Skeletal muscle satellite cell (primary cell): Measurements from ENCODE around the gene IQCN.

Experiments
- H3K27me3 ChIP-seq: 2 replicates; pipeline ENCODE4 v1.7.0; 2013; ENCODE audit warnings: low read length; ENCODE audit not compliant: control insufficient read depth, insufficient read depth
- H3K36me3 ChIP-seq: 2 replicates; pipeline ENCODE4 v1.7.0; 2013; ENCODE audit warnings: mild to moderate bottlenecking, control low read depth, low read length; ENCODE audit not compliant: insufficient read depth
- H3K4me1 ChIP-seq: 2 replicates; pipeline ENCODE4 v1.7.0; 2013; ENCODE audit warnings: low read length; ENCODE audit not compliant: control insufficient read depth, insufficient read depth
- H3K4me2 ChIP-seq: 2 replicates; pipeline ENCODE4 v1.7.0; 2013; ENCODE audit warnings: mild to moderate bottlenecking, low read length
- H3K4me3 ChIP-seq: 2 replicates; pipeline ENCODE4 v1.7.0; 2013; ENCODE audit warnings: low read length
- H3K9ac ChIP-seq: 2 replicates; pipeline ENCODE4 v1.7.0; 2013; ENCODE audit warnings: mild to moderate bottlenecking, low read depth, low read length, moderate library complexity
- H3K9me3 ChIP-seq: replicated peaks from 2 replicates; pipeline ENCODE4 v1.7.0; 2013; ENCODE audit warnings: mild to moderate bottlenecking, control low read depth, low read length

IQCN gene

DNA sequence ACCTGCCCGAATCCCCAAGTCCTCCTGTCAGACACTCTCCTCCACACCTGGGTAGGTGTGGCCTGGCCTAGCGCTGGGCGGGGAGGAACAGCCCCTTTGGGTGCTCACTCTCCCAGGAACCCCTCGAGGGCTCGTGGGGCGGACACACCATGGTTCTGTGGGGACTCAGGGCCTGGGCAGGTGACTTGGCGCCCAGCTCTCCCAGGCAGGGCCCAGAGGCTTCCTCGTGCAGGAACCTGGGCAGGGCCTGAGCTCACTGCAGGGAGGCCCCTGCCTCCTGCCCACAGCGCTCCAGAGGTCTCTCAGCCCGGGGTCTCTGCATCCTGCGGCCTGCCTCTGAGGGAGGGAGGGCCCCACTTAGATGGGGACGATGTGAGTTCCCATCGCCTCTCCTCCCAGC lies 36.7 kb upstream of the IQCN start:
- Histone ChIP-seq H3K4me2 (no peak overlapping the region), H3K36me3 (peaks cover 52% of the 10 kb centered on the region), H3K27me3 (no peaks in the 10 kb centered on the region), H3K4me3 (no peak overlapping the region), H3K9me3 (no peaks in the 10 kb centered on the region), H3K4me1 (peaks cover 13% of the 10 kb centered on the region), H3K9ac (no peak overlapping the region)

DNA sequence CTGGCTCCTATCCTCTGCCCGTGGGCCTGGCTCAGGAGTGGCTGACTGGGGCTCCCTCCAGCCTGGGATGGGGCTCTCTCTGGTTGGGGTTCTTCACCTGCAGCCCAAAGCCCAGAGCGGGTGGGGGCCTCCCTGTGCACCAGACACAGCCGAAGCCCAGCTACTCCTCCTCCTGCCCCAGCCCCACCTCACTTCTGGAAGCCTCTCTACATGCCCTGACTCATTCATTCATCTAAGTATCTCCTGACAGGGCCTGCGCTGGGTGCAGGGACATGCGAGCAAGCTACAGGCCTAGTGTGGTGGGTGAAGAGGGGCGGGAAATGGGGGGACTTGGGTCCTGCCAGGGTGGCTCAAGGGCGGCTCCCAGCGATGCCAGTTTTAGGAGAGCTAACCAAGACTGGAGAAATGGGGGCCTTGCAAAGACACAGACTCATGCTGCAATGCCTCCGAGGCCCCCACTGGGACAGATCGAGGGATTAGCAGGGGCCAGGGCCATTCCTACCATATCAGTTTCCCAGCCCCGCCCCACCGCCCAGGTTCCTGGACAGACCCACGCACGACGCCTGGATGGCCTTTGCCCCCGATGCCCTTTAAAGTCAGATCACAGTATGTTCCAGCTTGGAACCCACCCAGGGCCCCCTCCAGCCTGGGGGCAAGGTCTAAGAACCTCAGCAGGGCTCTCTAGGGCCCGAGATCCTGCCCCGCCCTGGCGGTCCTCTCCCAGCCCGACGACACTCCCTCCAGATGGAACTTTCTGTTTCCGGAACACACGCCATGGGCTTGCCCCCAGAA lies 36.1 kb upstream of the IQCN start:
- Histone ChIP-seq H3K4me2 (no peak overlapping the region), H3K4me3 (no peak overlapping the region), H3K36me3 (peaks cover 49% of the 10 kb centered on the region), H3K9ac (no peak overlapping the region), H3K4me1 (peaks cover 17% of the 10 kb centered on the region), H3K9me3 (no peaks in the 10 kb centered on the region), H3K27me3 (no peaks in the 10 kb centered on the region)

- H3K4me2 ChIP-seq, result no peak overlapping the region
- no peak overlapping the region for H3K4me3 ChIP-seq
- H3K27me3 ChIP-seq, result no peaks in the 10 kb centered on the region
- H3K4me1 ChIP-seq, result peaks cover 24% of the 10 kb centered on the region
- no peaks in the 10 kb centered on the region for H3K9me3 ChIP-seq
- peaks cover 46% of the 10 kb centered on the region for H3K36me3 ChIP-seq
- H3K9ac ChIP-seq, result no peak overlapping the region
Measured at GRCh38 chr19:18309525-18310064, 35.3 kb upstream of the IQCN start.

- Histone ChIP-seq H3K9ac (no peak overlapping the region), H3K4me2 (no peak overlapping the region), H3K27me3 (no peaks in the 10 kb centered on the region), H3K9me3 (no peaks in the 10 kb centered on the region), H3K4me1 (peaks cover 26% of the 10 kb centered on the region), H3K4me3 (no peak overlapping the region), H3K36me3 (peaks cover 46% of the 10 kb centered on the region)
Measured at GRCh38 chr19:18308948-18309325, 34.7 kb upstream of the IQCN start.

DNA sequence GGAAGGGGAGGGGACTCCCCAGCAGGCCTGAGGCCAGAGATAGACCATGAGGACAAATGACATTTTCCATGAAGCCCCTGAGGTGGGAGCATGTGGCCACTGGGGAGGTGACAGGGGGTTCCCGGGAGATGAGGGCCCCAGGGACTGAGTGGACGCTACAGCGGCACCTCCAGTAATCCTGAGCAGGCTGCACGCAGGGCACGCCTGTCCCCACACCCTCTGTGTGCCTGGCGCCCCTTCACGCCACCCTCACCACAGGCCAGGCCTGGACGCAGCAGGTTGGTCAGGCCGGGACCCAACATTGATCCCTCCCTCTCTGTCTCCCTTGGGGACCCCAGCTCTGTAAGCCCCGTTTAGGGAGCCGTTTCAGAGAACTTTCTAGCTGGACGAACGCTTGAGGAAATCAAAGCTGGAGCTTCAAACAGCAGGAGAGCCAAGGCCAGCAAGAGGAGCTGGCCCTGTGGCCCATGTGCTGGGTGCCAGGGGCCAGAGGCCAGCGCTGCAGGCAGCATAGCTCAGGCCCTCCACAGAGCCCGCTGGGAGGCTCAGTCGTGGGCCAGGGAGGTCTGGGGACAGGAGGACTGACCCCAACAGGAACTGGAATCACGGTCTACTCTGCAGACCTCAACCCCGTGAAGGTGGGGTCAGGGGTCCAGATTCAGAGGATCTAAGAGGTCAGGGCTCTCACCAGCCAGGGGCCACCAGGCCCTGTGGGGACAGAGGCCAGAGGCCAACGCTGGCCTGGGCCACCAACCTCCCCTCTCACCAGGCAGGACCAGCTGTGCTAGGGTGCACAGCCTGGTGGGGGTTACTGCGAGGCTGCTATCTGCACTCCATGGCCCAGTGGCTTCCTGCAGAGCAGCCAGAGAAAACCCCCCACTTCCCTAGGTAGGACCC lies 34.0 kb upstream of the IQCN start:
- H3K36me3 ChIP-seq, result peaks cover 46% of the 10 kb centered on the region
- peaks cover 27% of the 10 kb centered on the region for H3K4me1 ChIP-seq

GRCh38 chr19:18307271-18307681 lies 33.0 kb upstream of the IQCN start:
- peaks cover 41% of the 10 kb centered on the region for H3K36me3 ChIP-seq
- no peak overlapping the region for H3K9ac ChIP-seq

More for the DNA sequence above, 34.0 kb upstream of the IQCN start:
- no peak overlapping the region for H3K4me2 ChIP-seq
- H3K27me3 ChIP-seq, result no peaks in the 10 kb centered on the region
- no peaks in the 10 kb centered on the region for H3K9me3 ChIP-seq
- H3K9ac ChIP-seq, result no peak overlapping the region
- H3K4me3 ChIP-seq, result no peak overlapping the region

DNA sequence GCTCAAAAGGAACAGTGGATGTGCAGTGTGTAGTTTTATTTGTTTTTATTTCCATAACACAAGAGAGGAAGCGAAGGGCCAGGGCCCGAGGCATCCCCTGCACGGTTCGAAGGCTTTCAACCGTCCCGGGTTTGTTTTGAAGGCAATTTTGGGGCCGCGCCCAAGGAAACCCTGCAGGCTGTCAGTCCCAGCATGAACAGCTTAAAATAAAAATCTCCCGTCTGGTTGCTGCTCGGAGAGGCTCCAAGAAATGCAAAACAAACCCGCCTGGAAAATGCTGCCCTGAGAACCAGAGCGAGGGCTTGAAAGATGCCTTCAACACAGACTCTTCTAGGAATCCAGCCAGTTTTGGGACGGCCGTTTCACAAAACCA lies 32.6 kb upstream of the IQCN start:
- H3K9me3 ChIP-seq, result no peaks in the 10 kb centered on the region
- no peak overlapping the region for H3K4me2 ChIP-seq
- H3K9ac ChIP-seq, result no peak overlapping the region
- H3K4me3 ChIP-seq, result no peak overlapping the region
- H3K4me1 ChIP-seq, result peaks cover 30% of the 10 kb centered on the region
- H3K36me3 ChIP-seq, result peaks cover 37% of the 10 kb centered on the region
- no peaks in the 10 kb centered on the region for H3K27me3 ChIP-seq

More at GRCh38 chr19:18307271-18307681, 33.0 kb upstream of the IQCN start:
- H3K4me1 ChIP-seq, result peaks cover 30% of the 10 kb centered on the region
- no peak overlapping the region for H3K4me2 ChIP-seq
- H3K9me3 ChIP-seq, result no peaks in the 10 kb centered on the region
- H3K4me3 ChIP-seq, result no peak overlapping the region
- no peaks in the 10 kb centered on the region for H3K27me3 ChIP-seq

GRCh38 chr19:18306209-18306887 lies 32.1 kb upstream of the IQCN start:
- Histone ChIP-seq H3K9ac (no peak overlapping the region), H3K4me3 (no peak overlapping the region), H3K36me3 (peaks cover 35% of the 10 kb centered on the region), H3K4me2 (no peak overlapping the region), H3K4me1 (peaks cover 35% of the 10 kb centered on the region), H3K27me3 (no peaks in the 10 kb centered on the region), H3K9me3 (no peaks in the 10 kb centered on the region)

DNA sequence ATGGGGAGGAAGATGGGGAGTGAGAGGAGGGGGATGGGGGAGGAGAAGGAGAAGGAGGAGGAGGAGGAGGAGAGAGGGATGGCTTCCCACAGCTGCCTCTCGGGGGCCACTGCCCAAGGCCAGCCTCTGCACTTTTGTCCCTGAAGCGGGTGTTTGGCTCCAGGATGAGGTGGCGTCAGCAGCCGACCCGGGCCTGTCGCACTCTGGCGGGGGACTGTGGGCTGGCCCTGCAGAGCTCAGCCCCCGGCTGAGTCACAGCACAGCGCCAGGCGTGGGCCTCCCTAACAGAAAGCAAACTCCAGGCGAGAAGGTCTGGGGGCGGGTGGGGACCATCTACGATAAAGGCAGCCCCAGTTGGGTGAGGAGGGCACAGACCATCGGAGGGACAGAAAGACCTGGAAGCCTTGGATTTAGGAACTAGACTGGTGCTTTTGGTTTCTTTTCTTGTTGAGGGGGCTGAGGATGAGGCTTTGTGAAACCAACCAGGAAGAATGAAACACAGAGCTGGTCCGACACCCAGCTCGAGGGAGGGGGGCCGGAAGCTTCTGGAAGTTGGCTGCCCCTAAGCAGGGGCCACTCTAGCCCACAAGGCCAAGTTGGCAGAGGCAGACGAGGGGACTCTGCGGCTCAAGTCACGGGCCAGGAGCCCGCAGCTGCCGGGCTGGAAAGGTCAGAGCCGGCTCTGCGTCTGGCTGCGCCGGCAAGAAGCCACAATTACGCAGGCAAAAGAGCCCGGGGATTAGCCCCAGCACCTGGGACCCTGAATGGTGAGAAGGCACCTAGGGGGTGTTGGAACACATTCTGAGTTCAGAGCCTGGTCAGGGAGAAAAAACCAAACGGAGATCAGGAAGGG lies 30.4 kb upstream of the IQCN start:
- Histone ChIP-seq H3K36me3 (peaks cover 25% of the 10 kb centered on the region), H3K4me1 (peaks cover 43% of the 10 kb centered on the region), H3K9ac (peak overlapping the region; percentile 89), H3K9me3 (no peaks in the 10 kb centered on the region), H3K4me3 (peak overlapping the region; percentile 64), H3K27me3 (no peaks in the 10 kb centered on the region), H3K4me2 (peak overlapping the region; percentile 84)

- Histone ChIP-seq H3K4me1 (peaks cover 44% of the 10 kb centered on the region), H3K36me3 (peaks cover 19% of the 10 kb centered on the region), H3K4me2 (peak overlapping the region; percentile 84), H3K9me3 (no peaks in the 10 kb centered on the region), H3K4me3 (peak overlapping the region; percentile 64), H3K9ac (peak overlapping the region; percentile 89), H3K27me3 (no peaks in the 10 kb centered on the region)
Measured at GRCh38 chr19:18304208-18304457, 29.9 kb upstream of the IQCN start.
